ENCODE measurements around the gene LAIR2.

LAIR2 gene

GRCh38 chr19:54469496-54469934 lies 33.1 kb upstream of the LAIR2 start:
- H4K20me1 ChIP-seq (ENCODE audit: insufficient read depth, low read length): no peaks in the 10 kb centered on the region
- H3K79me2 ChIP-seq (ENCODE audit: low read length): no peaks in the 10 kb centered on the region
- H3K9ac ChIP-seq (ENCODE audit: low read length): no peak overlapping the region
- no peak for DNase-seq
- no peak overlapping the region for H3K4me3 ChIP-seq (ENCODE audit: low read length)
- H3K4me1 ChIP-seq (ENCODE audit: low read length): no peaks in the 10 kb centered on the region
- H3K27ac ChIP-seq (ENCODE audit: low read length): no peak overlapping the region
- TF ChIP-seq EZH2phosphoT487 (IDR thresholded peaks at IDR 0.05; ENCODE audit: low read length) (no peak), EZH2 (optimal IDR thresholded peaks at IDR 0.05; ENCODE audit: low read depth, low read length) (no peak)
- TF ChIP-seq, protein P1, sequence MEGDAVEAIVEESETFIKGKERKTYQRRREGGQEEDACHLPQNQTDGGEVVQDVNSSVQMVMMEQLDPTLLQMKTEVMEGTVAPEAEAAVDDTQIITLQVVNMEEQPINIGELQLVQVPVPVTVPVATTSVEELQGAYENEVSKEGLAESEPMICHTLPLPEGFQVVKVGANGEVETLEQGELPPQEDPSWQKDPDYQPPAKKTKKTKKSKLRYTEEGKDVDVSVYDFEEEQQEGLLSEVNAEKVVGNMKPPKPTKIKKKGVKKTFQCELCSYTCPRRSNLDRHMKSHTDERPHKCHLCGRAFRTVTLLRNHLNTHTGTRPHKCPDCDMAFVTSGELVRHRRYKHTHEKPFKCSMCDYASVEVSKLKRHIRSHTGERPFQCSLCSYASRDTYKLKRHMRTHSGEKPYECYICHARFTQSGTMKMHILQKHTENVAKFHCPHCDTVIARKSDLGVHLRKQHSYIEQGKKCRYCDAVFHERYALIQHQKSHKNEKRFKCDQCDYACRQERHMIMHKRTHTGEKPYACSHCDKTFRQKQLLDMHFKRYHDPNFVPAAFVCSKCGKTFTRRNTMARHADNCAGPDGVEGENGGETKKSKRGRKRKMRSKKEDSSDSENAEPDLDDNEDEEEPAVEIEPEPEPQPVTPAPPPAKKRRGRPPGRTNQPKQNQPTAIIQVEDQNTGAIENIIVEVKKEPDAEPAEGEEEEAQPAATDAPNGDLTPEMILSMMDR (IDR thresholded peaks at IDR 0.05; ENCODE audit: low read length): no peak
- no peaks in the 10 kb centered on the region for H3K36me3 ChIP-seq (replicated peaks; ENCODE audit: insufficient read depth, low read length)
- H3K27me3 ChIP-seq (replicated peaks; ENCODE audit: insufficient read depth, low read length): peaks cover 68% of the 10 kb centered on the region
- no peaks in the 10 kb centered on the region for H3K9me3 ChIP-seq (replicated peaks; ENCODE audit: insufficient read depth, low read length)
- no peaks in the 10 kb centered on the region for H3K9me2 ChIP-seq (replicated peaks; ENCODE audit: insufficient read depth, low read length)
- no peak overlapping the region for H3K4me2 ChIP-seq (ENCODE audit: low read depth, low read length)
- no peak overlapping the region for H2AFZ ChIP-seq (ENCODE audit: low read length)
- peaks cover 4% of the 10 kb centered on the region; the same call in 1 of the 2 replicates for H3F3A ChIP-seq (ENCODE audit: insufficient read depth, low read length)

DNA sequence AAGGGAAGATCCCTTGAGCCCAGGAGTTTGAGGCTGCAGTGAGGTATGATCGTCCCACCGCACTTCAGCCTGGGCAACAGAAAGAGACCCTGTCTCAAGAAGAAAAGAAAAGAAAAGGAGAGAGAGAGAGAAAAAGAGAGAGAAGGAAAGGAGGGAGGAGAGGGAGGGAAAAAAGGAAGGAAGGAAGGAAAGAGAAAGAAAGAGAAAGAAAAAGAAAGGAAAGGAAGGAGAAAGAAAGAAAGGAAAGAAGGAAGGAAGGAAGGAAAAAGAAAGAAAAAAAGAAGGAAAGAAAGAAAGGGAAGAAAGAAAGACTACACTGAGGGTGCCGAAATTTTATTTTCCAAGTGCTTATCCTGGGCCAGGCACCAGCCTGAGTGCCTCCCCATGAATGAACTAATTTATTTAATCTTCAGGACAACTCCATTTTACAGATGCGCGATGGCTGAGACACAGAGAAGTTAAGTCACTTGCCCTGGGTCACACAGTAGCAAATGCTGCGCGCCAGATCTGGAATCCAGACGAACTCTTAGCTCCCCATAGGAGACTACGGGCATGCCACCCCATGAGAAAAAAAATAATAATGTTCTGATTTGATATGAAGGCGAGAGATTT lies 32.2 kb upstream of the LAIR2 start:
- no peaks in the 10 kb centered on the region for H4K20me1 ChIP-seq (ENCODE audit: insufficient read depth, low read length)
- no peaks in the 10 kb centered on the region for H3K4me1 ChIP-seq (ENCODE audit: low read length)
- peaks cover 76% of the 10 kb centered on the region for H3K27me3 ChIP-seq (replicated peaks; ENCODE audit: insufficient read depth, low read length)
- no peaks in the 10 kb centered on the region for H3K36me3 ChIP-seq (replicated peaks; ENCODE audit: insufficient read depth, low read length)
- H3K9ac ChIP-seq (ENCODE audit: low read length): no peak overlapping the region
- no peak overlapping the region for H2AFZ ChIP-seq (ENCODE audit: low read length)
- H3F3A ChIP-seq (ENCODE audit: insufficient read depth, low read length): no peaks in the 10 kb centered on the region
- no peaks in the 10 kb centered on the region for H3K79me2 ChIP-seq (ENCODE audit: low read length)
- DNase-seq: no peak
- no peaks in the 10 kb centered on the region for H3K9me2 ChIP-seq (replicated peaks; ENCODE audit: insufficient read depth, low read length)
- no peaks in the 10 kb centered on the region for H3K9me3 ChIP-seq (replicated peaks; ENCODE audit: insufficient read depth, low read length)
- no peak overlapping the region for H3K4me3 ChIP-seq (ENCODE audit: low read length)
- H3K27ac ChIP-seq (ENCODE audit: low read length): no peak overlapping the region
- TF ChIP-seq, protein P1 (IDR thresholded peaks at IDR 0.05; ENCODE audit: low read length): no peak
- TF ChIP-seq EZH2 (optimal IDR thresholded peaks at IDR 0.05; ENCODE audit: low read depth, low read length) (no peak), EZH2phosphoT487 (IDR thresholded peaks at IDR 0.05; ENCODE audit: low read length) (no peak)
- no peak overlapping the region for H3K4me2 ChIP-seq (ENCODE audit: low read depth, low read length)

DNA sequence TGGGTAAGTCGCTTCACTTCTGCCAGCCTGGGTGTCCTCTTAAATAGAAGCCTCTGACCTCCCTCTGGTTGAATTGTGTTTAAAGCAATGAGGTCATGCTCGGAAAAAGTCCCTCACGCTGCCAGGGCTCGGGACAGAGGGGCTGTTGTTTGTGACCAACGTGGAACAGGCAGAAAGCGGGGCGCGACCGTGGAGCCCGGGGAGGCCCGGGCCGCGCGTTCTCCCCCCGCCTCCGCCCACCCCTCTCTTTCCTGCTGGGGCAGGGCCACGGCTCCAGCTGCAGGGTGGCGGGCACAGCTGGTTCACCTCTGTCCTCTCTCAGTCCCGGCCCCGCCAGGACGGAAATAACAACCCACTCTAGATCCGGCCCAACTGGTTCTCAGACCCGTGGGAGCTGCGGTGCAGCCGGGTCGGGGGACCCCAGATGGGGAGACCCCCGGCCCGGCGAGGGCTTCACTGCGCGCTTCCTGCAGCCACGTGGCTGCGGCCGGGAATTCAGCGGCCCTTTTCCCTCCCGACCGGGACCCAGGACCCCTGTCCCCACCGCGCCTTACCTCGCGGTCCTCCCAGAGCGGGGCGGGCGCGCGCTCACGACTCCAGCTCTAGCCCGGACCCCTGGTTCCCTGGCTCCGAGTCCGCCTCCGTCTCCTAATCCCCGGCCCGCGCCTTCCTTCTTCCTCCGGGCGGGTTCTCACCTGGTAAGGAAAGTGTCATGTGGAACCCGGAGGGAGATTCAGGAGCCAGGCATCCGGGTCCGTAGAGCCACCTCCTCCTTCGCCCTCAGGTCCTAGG lies 31.4 kb upstream of the LAIR2 start:
- H3K9me3 ChIP-seq (replicated peaks; ENCODE audit: insufficient read depth, low read length): no peaks in the 10 kb centered on the region
- no peak overlapping the region for H3K4me2 ChIP-seq (ENCODE audit: low read depth, low read length)
- H3K36me3 ChIP-seq (replicated peaks; ENCODE audit: insufficient read depth, low read length): no peaks in the 10 kb centered on the region
- DNase-seq: no peak
- H3K79me2 ChIP-seq (ENCODE audit: low read length): no peaks in the 10 kb centered on the region
- no peak overlapping the region for H3K4me3 ChIP-seq (ENCODE audit: low read length)
- peaks cover 82% of the 10 kb centered on the region for H3K27me3 ChIP-seq (replicated peaks; ENCODE audit: insufficient read depth, low read length)
- no peak overlapping the region for H3K9ac ChIP-seq (ENCODE audit: low read length)
- H3K27ac ChIP-seq (ENCODE audit: low read length): no peak overlapping the region
- TF ChIP-seq EZH2phosphoT487 (IDR thresholded peaks at IDR 0.05; ENCODE audit: low read length): peak; percentile 78; the same call in 1 of the 2 replicates
- TF ChIP-seq, protein P1 (IDR thresholded peaks at IDR 0.05; ENCODE audit: low read length): no peak
- TF ChIP-seq EZH2 (optimal IDR thresholded peaks at IDR 0.05; ENCODE audit: low read depth, low read length): peak; percentile 87
- H3K9me2 ChIP-seq (replicated peaks; ENCODE audit: insufficient read depth, low read length): no peaks in the 10 kb centered on the region
- H4K20me1 ChIP-seq (ENCODE audit: insufficient read depth, low read length): no peaks in the 10 kb centered on the region
- H3K4me1 ChIP-seq (ENCODE audit: low read length): no peaks in the 10 kb centered on the region
- no peaks in the 10 kb centered on the region for H3F3A ChIP-seq (ENCODE audit: insufficient read depth, low read length)
- H2AFZ ChIP-seq (ENCODE audit: low read length): no peak overlapping the region
